OCI-LY3 (cell line): ENCODE data around the gene MAML2.

Experiments
- H2AFZ ChIP-seq: fragments of 200-600, 300-600 bp; shearing (Covaris generic); 2 replicates; pipeline ENCODE4 v1.6.0; 2014; ENCODE audit warnings: antibody characterized with exemption, low read depth, low read length
- H3K27ac ChIP-seq: fragments of 200-600, 300-600 bp; sonication (generic); 2 replicates; pipeline ENCODE4 v1.5.1; 2014; ENCODE audit warnings: mild to moderate bottlenecking, low read length, moderate library complexity, mixed read lengths
- H3K27me3 ChIP-seq: fragments of 200-600, 300-600 bp; sonication (generic); 2 replicates; pipeline ENCODE4 v1.6.1; 2014; ENCODE audit warnings: low read depth, low read length, mixed read lengths
- H3K36me3 ChIP-seq: fragments of 200-600, 300-600 bp; sonication (generic); replicated peaks from 2 replicates; pipeline ENCODE3; 2014; ENCODE audit warnings: low read depth, low read length, mixed read lengths
- H3K4me1 ChIP-seq: fragments of 300-600, 200-600 bp; sonication (generic); 2 replicates; pipeline ENCODE4 v1.6.1; 2014; ENCODE audit warnings: low read length, mixed read lengths
- H3K4me2 ChIP-seq: fragments of 200-600, 300-600 bp; sonication (generic); 2 replicates; pipeline ENCODE4 v1.6.1; 2014; ENCODE audit warnings: low read length, mixed read lengths
- H3K4me3 ChIP-seq: fragments of 300-600, 200-600 bp; sonication (generic); 2 replicates; pipeline ENCODE4 v1.5.1; 2014; ENCODE audit warnings: antibody characterized with exemption, mild to moderate bottlenecking, low read length, moderate library complexity
- H3K79me2 ChIP-seq: fragments of 300-600, 200-600 bp; shearing (Covaris generic); 2 replicates; pipeline ENCODE4 v1.6.1; 2014; ENCODE audit warnings: mild to moderate bottlenecking, low read length, mixed read lengths
- H3K9ac ChIP-seq: fragments of 300-600, 200-600 bp; shearing (Covaris generic); 2 replicates; pipeline ENCODE4 v1.6.0; 2014; ENCODE audit warnings: mild to moderate bottlenecking, low read length, moderate library complexity
- H3K9me3 ChIP-seq: fragments of 200-600, 300-600 bp; shearing (Covaris generic); 2 replicates; pipeline ENCODE4 v1.6.1; 2014; ENCODE audit warnings: low read length, mixed read lengths; ENCODE audit not compliant: insufficient read depth
- H4K20me1 ChIP-seq: fragments of 200-600, 300-600 bp; sonication (generic); 2 replicates; pipeline ENCODE4 v1.6.1; 2016; ENCODE audit warnings: low read length, mixed read lengths; ENCODE audit not compliant: insufficient read depth
- EZH2phosphoT487 ChIP-seq: fragments of 200-600 bp; shearing (Covaris generic); IDR thresholded peaks from 2 replicates; pipeline ENCODE4 v1.6.1; 2018; ENCODE audit warnings: antibody characterized with exemption, mixed run types, low read depth
- TF ChIP-seq, protein P1 (sequence below): fragments of 200-600, 300-600 bp; sonication (generic); IDR thresholded peaks from 2 replicates; pipeline ENCODE4 v1.5.1; 2014; ENCODE audit warnings: antibody characterized with exemption, low read length, low read depth

Gene MAML2

DNA sequence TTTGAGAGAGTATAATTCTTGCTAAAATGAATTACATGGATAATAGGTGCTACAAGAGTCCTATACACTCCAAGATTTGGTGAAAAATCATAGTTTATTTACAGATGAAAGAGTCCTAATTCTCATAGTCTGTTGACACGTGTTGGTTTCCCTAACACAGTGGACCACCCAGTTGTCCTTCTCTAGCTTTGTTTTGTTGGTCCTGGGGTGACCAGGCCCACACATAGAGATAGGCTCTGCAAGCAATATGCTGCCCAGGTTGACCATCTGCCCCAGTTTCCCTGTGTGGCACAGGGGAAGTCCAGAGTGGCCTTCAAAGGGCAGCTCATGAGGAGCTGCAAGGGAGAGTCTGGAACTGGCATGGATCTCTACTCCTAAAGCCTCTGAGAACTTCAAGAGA lies 184.9 kb downstream of the MAML2 start:
- H3K27ac ChIP-seq: no peak overlapping the region

DNA sequence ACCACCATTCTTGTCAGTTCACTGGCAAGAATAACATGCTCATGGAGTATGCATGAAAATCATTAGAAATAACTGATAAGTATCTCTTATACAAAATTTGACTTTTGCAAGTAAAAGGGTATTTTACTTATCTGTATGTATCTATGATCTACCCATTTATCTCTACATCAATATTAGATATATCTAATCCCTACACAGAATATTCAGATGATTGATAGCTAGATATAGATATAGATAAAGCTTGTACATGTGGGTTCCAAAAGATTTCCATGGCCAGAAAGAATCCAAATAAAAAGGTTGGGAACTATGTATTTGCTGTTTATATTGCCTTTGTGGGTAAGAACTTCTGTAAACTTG lies 185.5 kb downstream of the MAML2 start:
- no peak overlapping the region for H3K9ac ChIP-seq
- peak overlapping the region; percentile 78; the same call in 1 of the 2 replicates for H3K4me2 ChIP-seq
- H2AFZ ChIP-seq: no peak overlapping the region
- H3K4me1 ChIP-seq: peaks cover 32% of the 10 kb centered on the region
- no peak for TF ChIP-seq EZH2phosphoT487
- TF ChIP-seq, protein P1, sequence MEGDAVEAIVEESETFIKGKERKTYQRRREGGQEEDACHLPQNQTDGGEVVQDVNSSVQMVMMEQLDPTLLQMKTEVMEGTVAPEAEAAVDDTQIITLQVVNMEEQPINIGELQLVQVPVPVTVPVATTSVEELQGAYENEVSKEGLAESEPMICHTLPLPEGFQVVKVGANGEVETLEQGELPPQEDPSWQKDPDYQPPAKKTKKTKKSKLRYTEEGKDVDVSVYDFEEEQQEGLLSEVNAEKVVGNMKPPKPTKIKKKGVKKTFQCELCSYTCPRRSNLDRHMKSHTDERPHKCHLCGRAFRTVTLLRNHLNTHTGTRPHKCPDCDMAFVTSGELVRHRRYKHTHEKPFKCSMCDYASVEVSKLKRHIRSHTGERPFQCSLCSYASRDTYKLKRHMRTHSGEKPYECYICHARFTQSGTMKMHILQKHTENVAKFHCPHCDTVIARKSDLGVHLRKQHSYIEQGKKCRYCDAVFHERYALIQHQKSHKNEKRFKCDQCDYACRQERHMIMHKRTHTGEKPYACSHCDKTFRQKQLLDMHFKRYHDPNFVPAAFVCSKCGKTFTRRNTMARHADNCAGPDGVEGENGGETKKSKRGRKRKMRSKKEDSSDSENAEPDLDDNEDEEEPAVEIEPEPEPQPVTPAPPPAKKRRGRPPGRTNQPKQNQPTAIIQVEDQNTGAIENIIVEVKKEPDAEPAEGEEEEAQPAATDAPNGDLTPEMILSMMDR: no peak
- H3K27ac ChIP-seq: peak overlapping the region; percentile 78
- H3K79me2 ChIP-seq: peaks cover 7% of the 10 kb centered on the region; the same call in 1 of the 2 replicates
- H3K36me3 ChIP-seq: no peaks in the 10 kb centered on the region
- H3K9me3 ChIP-seq: no peaks in the 10 kb centered on the region
- no peaks in the 10 kb centered on the region for H4K20me1 ChIP-seq
- H3K27me3 ChIP-seq: no peaks in the 10 kb centered on the region
- H3K4me3 ChIP-seq: peak overlapping the region; percentile 48; the same call in 1 of the 2 replicates

More for the DNA sequence above, 184.9 kb downstream of the MAML2 start:
- no peaks in the 10 kb centered on the region for H4K20me1 ChIP-seq
- no peak overlapping the region for H2AFZ ChIP-seq
- TF ChIP-seq, protein P1: no peak
- no peak for TF ChIP-seq EZH2phosphoT487
- H3K27me3 ChIP-seq: no peaks in the 10 kb centered on the region
- H3K4me2 ChIP-seq: no peak overlapping the region
- peaks cover 32% of the 10 kb centered on the region for H3K4me1 ChIP-seq
- no peaks in the 10 kb centered on the region for H3K36me3 ChIP-seq
- no peak overlapping the region for H3K4me3 ChIP-seq
- no peaks in the 10 kb centered on the region for H3K9me3 ChIP-seq
- H3K9ac ChIP-seq: no peak overlapping the region
- peaks cover 7% of the 10 kb centered on the region; the same call in 1 of the 2 replicates for H3K79me2 ChIP-seq

DNA sequence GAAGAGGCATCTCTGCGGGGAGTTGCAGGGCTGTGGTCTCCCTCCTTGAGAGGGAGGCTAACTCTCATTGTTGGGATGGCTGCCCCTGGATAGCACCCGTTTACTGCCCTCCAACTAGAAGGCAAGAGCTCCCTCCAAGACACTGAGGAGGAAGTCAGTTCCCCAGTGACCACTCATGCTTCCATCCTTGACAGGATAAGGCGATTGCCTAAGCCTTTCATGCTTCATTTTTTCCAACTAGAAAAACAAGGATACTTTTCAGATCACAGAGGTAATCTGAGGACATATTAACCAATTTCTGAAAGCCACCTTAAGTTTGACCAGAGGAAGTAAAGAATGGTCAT lies 186.6 kb downstream of the MAML2 start:
- no peak for TF ChIP-seq EZH2phosphoT487
- TF ChIP-seq, protein P1: no peak
- peak overlapping the region; percentile 59 for H3K9ac ChIP-seq
- H3K4me1 ChIP-seq: peaks cover 40% of the 10 kb centered on the region
- peak overlapping the region; percentile 78 for H3K4me2 ChIP-seq
- no peak overlapping the region for H2AFZ ChIP-seq
- H3K27me3 ChIP-seq: no peaks in the 10 kb centered on the region
- H3K9me3 ChIP-seq: no peaks in the 10 kb centered on the region
- H3K4me3 ChIP-seq: peak overlapping the region; percentile 48
- peaks cover 7% of the 10 kb centered on the region; the same call in 1 of the 2 replicates for H3K79me2 ChIP-seq
- H4K20me1 ChIP-seq: no peaks in the 10 kb centered on the region
- no peaks in the 10 kb centered on the region for H3K36me3 ChIP-seq
- peak overlapping the region; percentile 78 for H3K27ac ChIP-seq

DNA sequence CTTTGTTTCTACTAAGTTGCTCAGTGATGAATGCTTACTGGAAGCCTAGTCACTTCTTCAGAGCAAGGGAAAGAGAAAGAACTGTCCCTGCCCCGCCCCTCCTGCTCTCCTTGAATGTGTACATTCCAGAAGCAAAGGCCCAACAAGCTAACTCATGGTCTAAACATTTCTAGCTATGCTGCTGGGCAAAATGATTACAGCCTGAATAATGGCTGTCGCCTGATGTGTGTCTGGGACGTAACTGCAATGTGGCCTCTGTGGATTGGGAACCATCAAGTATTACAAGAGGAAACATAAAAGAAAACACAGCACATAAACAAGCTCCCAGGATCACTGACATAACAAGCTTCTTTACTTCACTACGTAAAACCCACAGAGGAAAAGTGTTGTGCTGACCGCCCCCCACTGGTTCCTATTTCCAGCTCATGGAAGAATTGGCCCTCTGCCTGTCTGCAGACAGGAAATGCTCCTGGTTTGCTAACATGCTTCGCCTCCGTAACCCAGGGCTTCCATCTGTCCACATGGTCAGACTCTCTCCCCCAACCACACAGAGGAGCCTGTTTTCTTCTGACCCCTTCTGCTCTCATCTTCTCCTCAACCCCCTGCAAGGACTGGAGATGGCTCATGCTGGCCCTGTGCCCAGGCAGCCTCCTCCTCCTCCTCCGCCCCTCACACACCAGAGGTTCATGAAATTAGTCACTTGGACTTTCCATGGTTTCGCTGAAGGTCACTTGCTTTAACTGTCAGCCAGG lies 187.2 kb downstream of the MAML2 start:
- peak overlapping the region; percentile 59 for H3K9ac ChIP-seq

More for the DNA sequence above, 187.2 kb downstream of the MAML2 start:
- Histone ChIP-seq H3K27me3 (no peaks in the 10 kb centered on the region), H3K4me3 (peak overlapping the region; percentile 48), H2AFZ (no peak overlapping the region), H3K79me2 (peaks cover 7% of the 10 kb centered on the region; the same call in 1 of the 2 replicates), H3K9me3 (no peaks in the 10 kb centered on the region), H3K36me3 (no peaks in the 10 kb centered on the region), H4K20me1 (no peaks in the 10 kb centered on the region), H3K4me2 (peak overlapping the region; percentile 78), H3K27ac (peak overlapping the region; percentile 78), H3K4me1 (peaks cover 44% of the 10 kb centered on the region)
- TF ChIP-seq, protein P1: peak; percentile 34
- no peak for TF ChIP-seq EZH2phosphoT487
